ELR (cell line): ENCODE measurements around the gene FLYWCH2.

Experiments used
- DNase-seq: peaks from one replicate; pipeline ENCODE4 v3.0.0-alpha.2; 2015; ENCODE audit warnings: low read depth

FLYWCH2 gene, protein sequence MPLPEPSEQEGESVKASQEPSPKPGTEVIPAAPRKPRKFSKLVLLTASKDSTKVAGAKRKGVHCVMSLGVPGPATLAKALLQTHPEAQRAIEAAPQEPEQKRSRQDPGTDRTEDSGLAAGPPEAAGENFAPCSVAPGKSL

DNA sequence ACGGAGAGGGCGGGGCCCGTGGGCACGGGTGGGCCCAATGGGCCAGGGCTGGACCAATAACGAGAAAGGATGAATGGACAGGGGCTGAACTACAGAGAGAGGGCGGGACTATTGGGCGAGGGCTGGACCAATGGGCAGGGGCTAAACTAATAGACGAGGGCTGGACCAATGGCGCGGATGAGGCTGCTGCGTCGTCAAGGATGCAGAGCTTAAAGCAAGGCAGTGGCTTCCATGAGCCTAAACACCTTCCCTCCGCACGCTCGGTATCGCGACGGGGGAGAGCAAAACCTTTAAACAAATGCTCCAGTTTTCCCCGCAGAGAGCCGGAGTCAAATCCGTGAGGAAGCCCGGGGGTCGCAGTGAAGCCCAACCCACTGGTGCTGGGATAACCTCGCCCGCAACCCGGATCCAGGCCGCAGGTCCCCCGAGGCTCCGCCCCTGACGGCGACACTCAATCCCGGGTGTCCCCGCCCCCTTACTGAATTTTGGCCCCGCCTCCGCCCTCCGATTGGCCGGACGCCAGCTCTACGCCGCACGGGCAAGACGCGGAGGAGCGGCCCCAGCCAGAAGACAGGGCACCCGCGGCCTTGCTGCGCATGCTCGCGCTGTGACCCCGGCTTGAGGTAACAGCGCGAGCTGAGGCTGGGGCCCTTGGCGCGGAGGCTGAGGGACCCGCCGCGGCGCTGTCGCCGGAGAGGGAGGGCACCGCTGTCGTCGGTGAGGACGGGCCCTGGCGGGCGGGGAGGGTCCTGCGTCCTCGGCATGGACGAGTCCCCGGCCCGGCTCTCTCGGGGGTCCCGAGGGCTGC lies at the start of gene FLYWCH2:
Gene FLYWCH2 (plus strand): TSS at position 566 of the 808 bp plus-strand sequence. CDS start 13,235 bp downstream, outside the sequence.
- peak; percentile 98 for DNase-seq

DNA sequence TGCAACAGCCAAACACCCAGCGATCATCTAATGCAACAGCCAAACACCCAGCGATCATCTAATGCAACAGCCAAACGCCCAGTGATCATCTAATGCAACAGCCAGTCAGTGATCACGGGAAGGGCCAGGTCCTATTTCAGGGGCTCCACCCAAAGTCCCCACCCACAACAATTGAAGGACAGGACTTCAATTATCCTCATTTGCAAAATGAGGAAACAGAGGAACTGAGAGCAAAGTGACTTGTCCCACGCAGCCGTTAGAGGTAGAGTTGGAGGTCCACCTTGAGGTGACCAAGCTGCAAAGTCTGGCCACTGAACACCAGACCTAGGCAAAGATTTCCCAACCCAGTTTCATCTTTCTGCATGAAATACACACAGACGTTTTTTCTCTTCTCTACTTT lies 49.2 kb upstream of the FLYWCH2 start:
- no peak for DNase-seq

DNA sequence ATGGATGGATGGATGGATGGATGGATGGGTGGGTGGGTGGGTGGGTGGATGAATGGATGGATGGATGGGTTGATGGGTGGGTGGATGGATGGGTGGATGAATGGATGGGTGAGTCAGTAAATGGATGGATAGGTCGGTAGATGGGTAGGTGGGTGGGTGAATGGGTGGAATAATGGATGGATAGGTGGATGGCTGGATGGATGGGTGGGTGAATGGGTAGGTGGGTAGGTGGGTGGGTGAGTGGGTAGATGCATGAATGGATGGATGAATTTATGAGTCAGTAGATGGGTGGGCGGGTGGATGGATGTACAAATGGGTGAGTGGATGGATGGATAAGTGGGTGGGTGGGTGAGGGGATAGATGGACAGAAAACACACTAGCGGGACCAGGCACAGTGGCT lies 48.0 kb upstream of the FLYWCH2 start:
- DNase-seq: no peak

- peak; percentile 94 for DNase-seq
Measured at GRCh38 chr16:2835638-2836493, 47.1 kb upstream of the FLYWCH2 start.

- DNase-seq: peak; percentile 25
Measured at GRCh38 chr16:2836646-2837508, 46.1 kb upstream of the FLYWCH2 start.

- peak; percentile 85 for DNase-seq
Measured at GRCh38 chr16:2838928-2839327, 44.1 kb upstream of the FLYWCH2 start.

DNA sequence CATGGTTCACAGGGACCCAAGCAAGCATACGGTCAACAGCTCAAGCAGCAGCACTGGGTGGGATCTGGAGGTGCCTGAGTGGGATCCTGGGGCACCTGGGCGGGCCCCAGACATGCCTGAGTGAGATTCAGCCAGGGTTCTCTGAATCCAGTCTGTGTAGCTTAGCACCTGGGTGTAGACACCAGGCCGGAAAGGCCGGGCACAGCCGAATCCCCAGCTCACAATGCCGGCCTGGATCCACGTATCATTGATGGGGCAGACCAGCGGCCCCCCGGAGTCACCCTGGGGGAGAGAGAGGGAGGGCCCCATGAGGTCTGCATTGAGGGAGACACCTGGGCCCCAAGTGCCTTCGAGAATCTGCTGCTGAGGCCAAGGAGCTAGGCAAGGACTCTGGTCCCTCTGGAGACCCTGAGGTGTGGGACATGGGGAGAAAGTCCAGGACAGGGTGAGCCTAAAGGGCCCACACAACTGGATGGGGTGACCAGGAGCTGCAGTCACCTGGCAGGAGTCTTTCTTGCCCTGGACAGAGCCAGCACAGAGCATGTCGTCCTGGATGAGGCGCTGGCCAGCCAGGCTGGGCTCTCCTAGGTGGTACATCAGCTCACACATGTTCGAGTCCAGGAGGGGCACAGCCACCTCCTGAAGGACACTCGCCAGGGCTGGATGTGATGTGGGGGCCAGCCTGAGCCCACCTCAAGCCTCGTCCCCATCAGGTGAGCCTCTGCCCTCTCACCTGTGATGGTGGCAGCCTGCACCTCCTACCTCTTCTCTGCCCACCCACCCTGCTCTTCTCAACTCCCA lies 43.2 kb upstream of the FLYWCH2 start:
- no peak for DNase-seq

- DNase-seq: no peak
Measured at GRCh38 chr16:2840914-2841313, 42.1 kb upstream of the FLYWCH2 start.

- DNase-seq: no peak
Measured at GRCh38 chr16:2841606-2842339, 41.2 kb upstream of the FLYWCH2 start.

GRCh38 chr16:2842340-2843000 lies 40.5 kb upstream of the FLYWCH2 start:
- DNase-seq: peak; percentile 24

- DNase-seq: no peak
Measured at GRCh38 chr16:2843526-2843925, 39.5 kb upstream of the FLYWCH2 start.

GRCh38 chr16:2845116-2845515 lies 37.9 kb upstream of the FLYWCH2 start:
- no peak for DNase-seq

GRCh38 chr16:2846511-2847310 lies 36.3 kb upstream of the FLYWCH2 start:
- peak; percentile 69 for DNase-seq

GRCh38 chr16:2848933-2849725 lies 33.9 kb upstream of the FLYWCH2 start:
- no peak for DNase-seq

GRCh38 chr16:2852003-2852730 lies 30.8 kb upstream of the FLYWCH2 start:
- DNase-seq: no peak

- no peak for DNase-seq
Measured at GRCh38 chr16:2852731-2853507, 30.1 kb upstream of the FLYWCH2 start.
